Fibroblast of lung (primary cell): Measurements from ENCODE around the gene KCNH1. TPM values are rescaled to one million over a fixed set of nuclear protein-coding genes. Genes with fewer than 3 reads are reported as not detected.
"Not testable (repeated sequence)": the region's sequence is repeated elsewhere in the genome, so short reads cannot be mapped to it uniquely, and the experiment has no call there.

ENCODE experiments used
- DNase-seq, 2 donors: peaks; one replicate each; pipeline versions ENCODE4 v3.0.0 to v3.0.0-alpha.2; 2010; ENCODE audit warnings: low read depth in 2 of 2
- H2AFZ ChIP-seq: 2 replicates; pipeline ENCODE4 v1.5.1; 2012; ENCODE audit warnings: low read length, control low read depth, inconsistent platforms
- H3K27ac ChIP-seq: 2 replicates; pipeline ENCODE4 v1.5.1; 2011; ENCODE audit warnings: low read length, control low read depth; ENCODE audit not compliant: insufficient read depth
- H3K27me3 ChIP-seq: 2 replicates; pipeline ENCODE4 v1.5.1; 2011; ENCODE audit warnings: mild to moderate bottlenecking, low read length; ENCODE audit not compliant: control insufficient read depth, insufficient read depth
- H3K36me3 ChIP-seq: 2 replicates; pipeline ENCODE4 v1.5.1; 2011; ENCODE audit warnings: low read length; ENCODE audit not compliant: control insufficient read depth, insufficient read depth
- H3K4me1 ChIP-seq: 2 replicates; pipeline ENCODE4 v1.5.1; 2011; ENCODE audit warnings: low read length; ENCODE audit not compliant: control insufficient read depth, insufficient read depth; ENCODE audit errors: extremely low read depth
- H3K4me2 ChIP-seq: 2 replicates; pipeline ENCODE4 v1.5.1; 2011; ENCODE audit warnings: low read length, control low read depth; ENCODE audit not compliant: insufficient read depth; ENCODE audit errors: extremely low read depth
- H3K4me3 ChIP-seq, 4 experiments: fragments of 200-600 bp in 1 of 4; sonication (generic) in 1 of 4; replicated peaks in 1 of 4; 2 replicates each; pipeline ENCODE4 v1.5.1; 2011 to 2016; ENCODE audit warnings: low read length in 4 of 4, low read depth in 3 of 4, mild to moderate bottlenecking in 3 of 4, control low read depth in 2 of 4, inconsistent platforms in 1 of 4, mixed read lengths in 1 of 4; ENCODE audit not compliant: insufficient read depth in 1 of 4; ENCODE audit errors: control extremely low read depth in 1 of 4
- H3K79me2 ChIP-seq: 2 replicates; pipeline ENCODE4 v1.5.1; 2012; ENCODE audit warnings: mild to moderate bottlenecking, low read length, inconsistent platforms; ENCODE audit not compliant: control insufficient read depth, insufficient read depth
- H3K9ac ChIP-seq: 2 replicates; pipeline ENCODE4 v1.5.1; 2011; ENCODE audit warnings: mild to moderate bottlenecking, low read length, control low read depth; ENCODE audit not compliant: insufficient read depth
- H3K9me3 ChIP-seq: 2 replicates; pipeline ENCODE4 v1.5.1; 2012; ENCODE audit warnings: low read depth, low read length; ENCODE audit not compliant: control insufficient read depth, insufficient read depth
- H4K20me1 ChIP-seq: 2 replicates; pipeline ENCODE4 v1.5.1; 2011; ENCODE audit warnings: low read length; ENCODE audit not compliant: control insufficient read depth, insufficient read depth; ENCODE audit errors: extremely low read depth
- CTCF ChIP-seq, 2 donors: IDR thresholded peaks in 1 of 2; conservative IDR thresholded peaks in 1 of 2; 1 replicate in 1 of 2; 2 replicates in 1 of 2; pipeline ENCODE4 v1.5.1; 2011 to 2012; ENCODE audit warnings: low read length in 2 of 2, control low read depth in 1 of 2, inconsistent platforms in 1 of 2, low read depth in 1 of 2, mild to moderate bottlenecking in 1 of 2
- EZH2 ChIP-seq: IDR thresholded peaks from 2 replicates; pipeline ENCODE4 v1.5.1; 2012; ENCODE audit warnings: low read length, control low read depth, mild to moderate bottlenecking; ENCODE audit errors: missing control alignments
- polyA plus RNA-seq, 2 donors: library from polyadenylated mRNA; depleted of rRNA in 1 of 2; stranded (reverse) in 1 of 2; unstranded in 1 of 2; fragments of >200 nt; gene quantifications; 2 replicates each; pipeline ENCODE4 v1.2.1, GENCODE V29; 2011 to 2012; ENCODE audit warnings: missing spikeins in 1 of 2
- total RNA-seq: library from RNA; depleted of rRNA; stranded (reverse); fragments of >200 nt; gene quantifications from 2 replicates; pipeline ENCODE4 v1.2.1, GENCODE V29; 2014

KCNH1 gene
- total and polyA plus RNA-seq, 2 donors (not counting 1 experiment from before 2014, with no cell fraction given), result 0.17 to 1.5 TPM

DNA sequence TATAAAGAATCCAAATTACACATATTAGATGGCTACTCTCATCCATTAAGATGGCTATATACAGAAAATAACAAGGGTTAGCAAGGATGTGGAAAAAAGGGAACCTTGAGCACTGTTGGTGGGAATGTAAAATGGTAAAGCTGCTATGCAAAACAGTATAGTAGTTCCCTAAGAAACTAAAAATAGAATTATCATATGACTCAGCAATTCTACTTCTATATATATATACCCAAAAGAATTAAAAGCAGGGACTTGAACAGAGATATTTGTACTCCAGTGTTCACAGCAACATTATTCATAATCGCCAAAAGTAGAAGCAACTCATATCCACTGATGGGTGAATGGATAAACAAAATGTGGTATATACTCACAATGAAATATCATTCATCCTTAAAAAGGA, 126.1 kb downstream of the KCNH1 start:
- Histone ChIP-seq H3K9me3 (no peaks in the 10 kb centered on the region), H3K9ac (no peak overlapping the region), H3K36me3 (no peaks in the 10 kb centered on the region), H4K20me1 (no peaks in the 10 kb centered on the region), H3K4me1 (no peaks in the 10 kb centered on the region), H3K27me3 (no peaks in the 10 kb centered on the region), H3K79me2 (no peaks in the 10 kb centered on the region), H3K4me3 (no peak overlapping the region), H3K4me2 (no peak overlapping the region), H3K27ac (no peak overlapping the region), H2AFZ (no peak overlapping the region)
- DNase-seq, result no peak
- TF ChIP-seq EZH2 (no peak), CTCF (conservative IDR thresholded peaks at IDR 0.05 in 1 of 2, IDR thresholded peaks at IDR 0.05 in 1 of 2; ENCODE audit: low read depth in 1 of 2, low read length in 2 of 2) (no peak)

DNA sequence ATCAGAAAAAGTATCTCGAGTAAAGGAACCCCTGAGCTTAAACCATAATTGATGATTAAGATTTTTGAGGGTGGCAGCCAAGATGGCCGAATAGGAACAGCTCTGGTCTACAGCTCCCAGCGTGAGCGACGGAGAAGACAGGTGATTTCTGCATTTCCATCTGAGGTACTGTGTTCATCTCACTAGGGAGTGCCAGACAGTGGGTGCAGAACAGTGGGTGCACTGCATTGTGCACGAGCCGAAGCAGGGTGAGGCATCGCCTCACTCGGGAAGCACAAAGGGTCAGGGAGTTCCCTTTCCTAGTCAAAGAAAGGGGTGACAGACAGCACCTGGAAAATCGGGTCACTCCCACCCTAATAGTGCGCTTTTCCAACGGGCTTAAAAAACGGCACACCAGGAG, 138.0 kb downstream of the KCNH1 start:
- not testable (repeated sequence) for H3K79me2 ChIP-seq, H3K27me3 ChIP-seq, H3K9me3 ChIP-seq, H3K9ac ChIP-seq, H3K4me2 ChIP-seq, H3K4me1 ChIP-seq, H3K27ac ChIP-seq, H3K4me3 ChIP-seq, H4K20me1 ChIP-seq, DNase-seq, H2AFZ ChIP-seq, H3K36me3 ChIP-seq

- no peak for DNase-seq
- TF ChIP-seq CTCF (conservative IDR thresholded peaks at IDR 0.05 in 1 of 2, IDR thresholded peaks at IDR 0.05 in 1 of 2; ENCODE audit: low read depth in 1 of 2, low read length in 2 of 2) (no peak), EZH2 (no peak)
These were observed 141.1 kb downstream of the KCNH1 start for GRCh38 chr1:210992837-210993236.

More at GRCh38 chr1:210992837-210993236, 141.1 kb downstream of the KCNH1 start:
- Histone ChIP-seq H2AFZ (no peak overlapping the region), H3K4me2 (no peak overlapping the region), H3K9ac (no peak overlapping the region), H3K27ac (no peak overlapping the region), H3K4me1 (no peaks in the 10 kb centered on the region), H4K20me1 (no peaks in the 10 kb centered on the region), H3K9me3 (no peaks in the 10 kb centered on the region), H3K27me3 (no peaks in the 10 kb centered on the region), H3K79me2 (no peaks in the 10 kb centered on the region), H3K4me3 (no peak overlapping the region), H3K36me3 (no peaks in the 10 kb centered on the region)
